Left ventricle myocardium inferior (tissue), 1 donor: ENCODE measurements around the gene CLCN4. TPM values are rescaled to one million over a fixed set of nuclear protein-coding genes. Genes with fewer than 3 reads are reported as not detected.
A peak's percentile ranks its signal among the peaks of the same experiment; 100 is the strongest.

ENCODE experiments used
- DNase-seq: peaks from one replicate; pipeline ENCODE4 v3.0.0-alpha.2; 2020
- H3K27ac ChIP-seq: fragments of 200-600 bp; replicated peaks from 2 replicates; pipeline ENCODE4 v1.8.0; 2021
- H3K27me3 ChIP-seq: fragments of 200-600 bp; 2 replicates; pipeline ENCODE4 v1.8.0; 2021; ENCODE audit warnings: low read depth
- H3K36me3 ChIP-seq: fragments of 200-600 bp; 2 replicates; pipeline ENCODE4 v1.8.0; 2021
- H3K4me1 ChIP-seq: fragments of 200-600 bp; 2 replicates; pipeline ENCODE4 v1.8.0; 2021
- H3K4me3 ChIP-seq: fragments of 200-600 bp; 2 replicates; pipeline ENCODE4 v1.8.0; 2021; ENCODE audit warnings: mild to moderate bottlenecking, moderate library complexity
- H3K9me3 ChIP-seq: fragments of 200-600 bp; replicated peaks from 2 replicates; pipeline ENCODE4 v1.8.0; 2021
- CTCF ChIP-seq: fragments of 200-600 bp; IDR thresholded peaks from 2 replicates; pipeline ENCODE4 v1.8.0; 2021; ENCODE audit warnings: antibody characterized with exemption, mild to moderate bottlenecking, borderline replicate concordance
- intact Hi-C: fragments of 100-400 bp; cut with micrococcal nuclease; formaldehyde crosslinking; loops from one replicate; pipeline ENCODE4 v1.11.0; 2022
- total RNA-seq: library from RNA; stranded (reverse); fragmentation: NEBNext Ultra II Directional; extraction: Animal tissue kit (Norgen Biotek cat#: 25700); gene quantifications from one replicate; pipeline ENCODE4 v1.2.1, GENCODE V29; 2021
- donor health status: DM: no; HTN: yes; CAD: no; lungs with severe emphysema.

The CLCN4 gene
- total RNA-seq, 1 donor from 2014 or later: 36.1 TPM

GRCh38 chrX:10110984-10111363, 45.8 kb upstream of the CLCN4 start:
- intact Hi-C loops: no loop called here
- H3K4me1 ChIP-seq: peaks cover 67% of the 10 kb centered on the region
- no peaks in the 10 kb centered on the region for H3K9me3 ChIP-seq

GRCh38 chrX:10111364-10112148, 45.2 kb upstream of the CLCN4 start:
- H3K4me3 ChIP-seq: no peak overlapping the region
- no peak for TF ChIP-seq CTCF
- H3K27me3 ChIP-seq: no peaks in the 10 kb centered on the region
- no peaks in the 10 kb centered on the region for H3K9me3 ChIP-seq
- DNase-seq: peak; percentile 44
- peaks cover 62% of the 10 kb centered on the region for H3K4me1 ChIP-seq
- intact Hi-C loops: no loop called here
- peaks cover 6% of the 10 kb centered on the region for H3K36me3 ChIP-seq
- H3K27ac ChIP-seq: peak overlapping the region; percentile 72

More at GRCh38 chrX:10110984-10111363, 45.8 kb upstream of the CLCN4 start:
- Histone ChIP-seq H3K27ac (peak overlapping the region; percentile 72), H3K36me3 (peaks cover 6% of the 10 kb centered on the region), H3K27me3 (no peaks in the 10 kb centered on the region), H3K4me3 (no peak overlapping the region)
- no peak for TF ChIP-seq CTCF
- DNase-seq: no peak

GRCh38 chrX:10112510-10112909, 44.3 kb upstream of the CLCN4 start:
- Histone ChIP-seq H3K4me3 (no peak overlapping the region), H3K9me3 (no peaks in the 10 kb centered on the region), H3K27ac (peak overlapping the region; percentile 72), H3K36me3 (peaks cover 10% of the 10 kb centered on the region), H3K4me1 (peaks cover 53% of the 10 kb centered on the region), H3K27me3 (no peaks in the 10 kb centered on the region)
- TF ChIP-seq CTCF: no peak
- DNase-seq: no peak
- intact Hi-C loops: no loop called here

GRCh38 chrX:10115082-10115481, 41.7 kb upstream of the CLCN4 start:
- no peak overlapping the region for H3K27ac ChIP-seq
- no peak overlapping the region for H3K4me3 ChIP-seq
- TF ChIP-seq CTCF: no peak

GRCh38 chrX:10117301-10117700, 39.5 kb upstream of the CLCN4 start:
- Histone ChIP-seq H3K4me3 (no peak overlapping the region), H3K27ac (no peak overlapping the region), H3K9me3 (no peaks in the 10 kb centered on the region), H3K36me3 (peaks cover 14% of the 10 kb centered on the region), H3K27me3 (no peaks in the 10 kb centered on the region), H3K4me1 (peaks cover 32% of the 10 kb centered on the region)
- TF ChIP-seq CTCF: no peak
- DNase-seq: no peak
- intact Hi-C loops: loop anchor here (5.0 kb wide), 1 partner anchor 120 kb away; no protein-coding TSS in a partner anchor

More at GRCh38 chrX:10115082-10115481, 41.7 kb upstream of the CLCN4 start:
- intact Hi-C loops: loop anchor here (5.0 kb wide), 1 partner anchor 118 kb away; no protein-coding TSS in a partner anchor
- H3K9me3 ChIP-seq: no peaks in the 10 kb centered on the region
- no peaks in the 10 kb centered on the region for H3K27me3 ChIP-seq
- no peak for DNase-seq
- peaks cover 15% of the 10 kb centered on the region for H3K36me3 ChIP-seq
- peaks cover 35% of the 10 kb centered on the region for H3K4me1 ChIP-seq
